ENCODE results near the gene SIRPB2.

The SIRPB2 gene

DNA sequence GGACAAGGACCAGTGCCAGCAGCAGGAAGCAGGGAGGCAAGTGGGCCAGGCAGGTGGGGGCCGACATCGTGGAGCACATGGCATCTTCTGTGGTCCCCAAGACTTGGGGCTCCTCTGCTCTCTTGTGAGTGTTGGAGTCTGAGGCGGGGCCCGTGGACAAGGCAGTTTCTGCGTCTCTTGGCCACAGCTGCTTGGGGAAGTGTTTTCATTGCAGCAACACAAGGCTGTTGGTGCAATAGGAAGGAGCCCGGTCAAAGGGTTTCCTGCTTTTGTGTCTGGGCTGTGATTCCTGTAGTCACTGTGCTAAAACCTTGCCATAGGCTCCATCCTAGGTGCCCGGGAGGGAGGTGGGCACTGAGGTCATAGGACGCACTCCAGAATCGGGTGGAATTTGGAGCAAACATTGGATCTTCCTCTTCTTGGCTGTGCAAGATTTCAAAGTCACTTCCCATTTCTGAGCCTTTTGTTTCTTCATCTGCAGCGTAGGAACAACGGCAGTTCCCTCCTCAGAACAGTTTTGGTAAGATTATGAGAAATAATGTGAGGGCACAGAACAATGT is at the start of gene SIRPB2:
SIRPB2 (minus strand) TSS at position 140 of the 560 bp plus-strand sequence; CDS start at position 79, 61 bp downstream.
- no peak for DNase-seq

DNA sequence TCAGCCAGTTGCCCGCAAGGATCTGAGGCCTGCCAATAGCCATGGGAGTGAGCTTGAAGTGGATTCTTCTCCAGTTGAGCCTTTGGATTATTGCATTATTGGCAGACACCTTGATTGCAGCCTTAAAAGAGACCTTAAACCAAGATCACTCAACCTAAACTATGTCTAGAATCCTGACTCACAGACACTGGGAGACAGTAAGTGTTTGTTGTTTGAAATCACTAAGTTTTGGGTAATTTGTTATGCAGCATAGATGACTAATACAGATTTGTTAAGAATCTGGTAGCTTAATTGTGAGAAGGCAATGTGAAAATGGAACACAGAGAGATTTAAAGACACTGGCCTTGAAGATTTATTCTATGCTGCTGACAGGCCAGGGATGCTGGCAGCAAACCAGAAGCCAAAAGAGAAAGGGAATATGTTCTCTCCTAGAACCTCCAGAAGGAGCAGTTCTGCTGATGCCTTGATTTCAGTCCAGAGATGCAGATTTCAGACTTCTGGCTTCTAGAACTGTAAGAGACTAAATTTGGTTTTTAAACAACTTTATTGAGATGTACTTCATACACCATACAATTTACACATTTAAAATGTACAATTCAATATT is 48.7 kb upstream of the SIRPB2 start:
- no peak for DNase-seq

DNA sequence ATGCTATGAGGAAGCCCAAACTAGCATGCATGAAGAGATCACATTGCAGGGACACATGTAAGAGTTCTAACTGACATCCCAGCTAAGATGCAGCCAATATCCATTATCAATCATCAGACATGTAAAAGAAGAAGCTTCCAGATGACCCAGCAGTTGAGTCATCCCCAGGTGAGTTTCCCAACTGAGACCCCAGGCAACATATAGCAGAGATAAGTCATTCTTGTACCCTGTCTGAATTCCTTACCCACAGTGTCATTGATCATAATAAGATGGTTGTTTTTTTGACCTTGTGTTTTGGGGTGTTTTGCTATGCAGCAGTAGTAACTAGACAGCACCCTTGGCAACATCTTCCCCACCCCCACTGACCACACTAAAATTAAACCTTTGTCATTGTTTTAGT is 47.4 kb upstream of the SIRPB2 start:
- no peak for DNase-seq

DNA sequence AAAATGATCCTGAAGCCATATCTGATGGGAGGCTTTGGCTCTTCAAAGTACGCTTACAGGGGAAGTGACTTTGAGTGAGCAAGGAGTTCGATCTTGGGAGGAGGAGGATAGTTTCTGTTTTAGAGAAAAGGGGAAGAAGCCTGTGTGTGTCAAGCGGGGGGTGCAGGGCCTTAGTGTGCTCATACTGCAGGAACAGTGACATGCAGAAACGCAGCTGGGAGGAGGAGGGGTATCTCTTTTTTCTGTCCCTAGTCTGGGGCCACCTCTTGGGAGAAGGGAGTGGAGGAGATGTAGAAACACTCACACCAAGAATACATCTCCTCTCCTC is 46.5 kb upstream of the SIRPB2 start:
- no peak for DNase-seq

DNA sequence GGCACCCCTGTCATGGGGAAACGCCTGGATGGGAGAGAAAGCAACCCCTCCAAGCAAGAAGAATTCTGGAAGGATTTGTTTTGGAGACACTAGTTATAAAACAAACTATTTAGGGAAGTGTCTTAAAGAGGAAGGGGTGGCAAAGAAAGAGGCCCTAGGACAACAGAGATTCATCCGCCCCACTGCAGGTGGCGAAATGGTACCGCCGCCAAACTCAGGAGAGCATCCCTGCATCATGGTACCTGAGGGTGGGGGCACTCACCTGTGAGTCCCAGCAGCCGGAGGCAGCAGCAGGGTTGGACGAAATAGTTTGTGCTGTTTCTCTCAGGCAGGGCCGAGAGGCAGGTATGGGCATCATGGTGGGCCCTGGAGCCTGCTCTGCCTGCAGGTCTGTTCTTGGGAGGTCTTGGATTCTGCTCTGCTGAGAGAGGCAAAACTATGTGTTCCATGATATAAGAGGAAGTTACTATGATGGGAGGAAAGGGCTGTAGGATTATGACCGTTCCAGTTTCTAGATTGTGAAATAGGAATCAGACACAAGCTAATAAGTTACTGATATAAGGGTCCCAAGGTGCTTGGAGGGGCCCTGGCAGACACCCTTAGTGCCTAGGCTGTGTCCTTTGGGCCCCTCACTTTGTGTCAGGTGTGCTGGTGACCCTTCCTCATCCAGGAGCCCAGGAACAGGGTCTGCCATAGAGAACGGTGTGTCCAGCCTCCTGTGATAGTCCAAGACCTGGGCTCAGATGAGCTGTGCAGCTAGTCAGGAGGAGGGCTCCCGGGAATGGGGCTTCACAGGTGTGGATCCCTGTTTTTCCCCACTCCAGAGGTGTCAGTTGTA is 45.9 kb upstream of the SIRPB2 start:
- DNase-seq, result no peak

DNA sequence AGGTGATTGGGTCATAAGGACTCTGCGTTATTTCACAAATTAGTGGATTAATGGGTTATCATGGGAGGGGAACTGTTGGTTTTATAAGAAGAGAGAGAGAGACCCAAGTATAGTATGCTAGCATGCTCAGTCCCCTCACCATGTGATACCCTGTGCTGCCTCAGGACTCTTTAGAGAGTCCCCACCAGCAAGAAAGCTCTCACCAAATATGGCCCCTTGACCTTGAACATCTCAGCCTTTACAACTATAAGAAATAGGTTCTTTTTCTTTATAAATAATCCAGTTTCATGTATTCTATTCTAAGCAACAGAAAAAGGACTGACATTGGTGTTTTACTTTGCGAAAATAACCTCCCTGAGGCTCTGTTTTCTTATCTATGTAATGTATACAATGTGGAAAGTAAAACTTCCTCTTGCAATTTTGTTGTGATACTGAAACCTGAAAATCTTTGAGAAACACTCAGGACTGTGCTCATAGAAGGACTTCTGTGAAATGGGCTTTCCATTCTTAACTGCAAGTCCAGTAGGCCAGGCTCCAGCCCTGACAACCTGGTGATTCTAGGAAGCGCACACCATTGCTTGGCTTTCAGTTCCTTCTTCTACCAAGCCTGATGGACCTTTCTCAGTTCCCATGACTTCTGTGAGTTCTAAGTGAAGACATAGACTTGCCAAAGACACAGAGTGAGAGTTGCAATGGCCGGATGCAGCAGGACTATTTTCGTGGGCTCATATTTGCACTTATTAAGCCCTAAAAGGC is 44.4 kb upstream of the SIRPB2 start:
- DNase-seq, result no peak

DNA sequence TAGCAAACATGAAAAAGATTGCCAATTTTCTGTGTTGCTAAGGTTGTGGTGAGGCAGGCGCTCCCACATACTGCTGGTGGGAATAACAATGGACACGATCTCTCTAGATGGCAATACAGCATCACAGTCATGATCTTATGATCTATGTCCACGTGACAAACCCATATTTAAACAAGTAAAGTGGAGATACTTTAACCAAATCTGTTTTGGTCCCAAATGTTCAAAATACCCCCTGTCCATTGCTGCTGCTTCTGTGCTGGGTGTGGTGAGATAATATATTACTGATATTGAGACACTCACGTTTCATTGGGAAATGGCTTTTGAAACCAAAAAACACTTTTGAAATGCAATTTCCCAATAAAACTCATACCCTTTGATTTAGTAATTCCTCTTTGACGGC is 43.3 kb upstream of the SIRPB2 start:
- no peak for DNase-seq

DNA sequence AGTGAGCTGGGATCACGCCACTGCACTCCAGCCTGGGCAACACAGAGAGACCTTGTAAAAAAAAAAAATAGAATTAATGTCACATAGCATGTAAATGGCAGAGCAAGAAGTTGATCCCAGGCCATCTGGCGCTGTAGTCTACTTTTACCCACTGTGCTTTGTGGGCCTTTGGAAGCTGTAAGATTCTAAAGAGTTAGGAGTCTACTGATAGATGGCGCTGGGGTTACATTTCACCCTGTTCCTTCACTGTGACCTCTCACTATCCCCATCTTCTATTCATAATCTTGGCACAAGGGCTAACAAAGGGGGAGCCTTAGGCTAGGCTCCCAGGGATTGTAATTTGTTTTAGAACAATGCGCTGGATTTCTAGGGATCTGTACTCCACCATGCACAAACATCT is 41.8 kb upstream of the SIRPB2 start:
- DNase-seq, result no peak

DNA sequence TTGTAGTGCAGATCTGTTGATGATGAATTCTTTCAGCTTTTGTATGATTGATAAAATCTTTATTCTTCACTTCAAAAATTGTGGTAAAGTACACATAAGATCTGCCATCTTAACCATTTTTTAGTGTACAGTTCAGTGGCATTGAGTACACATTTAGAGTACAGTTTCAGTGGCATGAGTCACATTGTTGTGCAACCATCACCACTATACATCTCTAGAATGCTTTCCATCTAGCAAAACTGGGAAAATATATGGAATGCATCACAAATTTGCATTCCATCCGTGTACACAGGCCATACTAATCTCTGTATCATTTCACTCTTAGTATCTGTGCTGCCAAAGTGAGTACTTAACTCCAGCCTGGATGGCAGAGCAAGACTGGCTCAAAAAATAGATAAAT is 37.6 kb upstream of the SIRPB2 start:
- no peak for DNase-seq

DNA sequence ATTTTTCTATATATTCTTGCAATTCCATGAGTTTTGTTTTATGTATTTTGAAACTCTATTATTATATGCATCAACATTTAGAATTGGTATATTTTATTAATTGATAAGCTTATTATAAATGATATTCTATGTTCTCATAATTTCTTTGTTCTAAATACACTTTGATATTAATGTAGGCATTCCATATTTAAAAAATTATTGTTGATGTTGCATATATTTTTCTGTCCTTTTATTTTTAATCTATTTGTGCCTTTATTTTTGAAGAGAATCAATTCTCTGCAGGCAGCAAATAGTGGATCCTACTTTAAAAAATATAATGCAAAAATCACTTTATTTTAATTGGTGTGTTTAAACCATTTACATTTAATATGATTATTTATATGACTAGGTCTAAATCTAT is 36.7 kb upstream of the SIRPB2 start:
- DNase-seq, result no peak

DNA sequence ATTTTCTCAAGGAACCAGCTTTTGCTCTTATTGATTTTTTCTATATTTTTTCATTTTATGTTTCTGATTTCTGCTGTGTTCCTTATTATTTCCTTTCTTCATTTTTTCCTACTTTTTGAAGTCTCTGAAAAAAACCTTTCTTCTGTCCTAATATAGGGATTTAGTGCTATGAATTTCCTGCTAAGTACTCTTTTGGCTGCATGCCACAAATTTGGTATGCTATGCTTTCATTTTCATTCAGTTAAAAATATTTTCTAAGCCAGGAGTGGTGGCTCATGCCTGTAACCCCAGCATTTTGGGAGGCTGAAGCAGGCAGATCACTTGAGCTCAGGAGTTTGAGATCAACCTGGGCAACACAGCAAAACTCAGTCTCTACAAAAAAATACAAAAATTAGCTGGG is 35.7 kb upstream of the SIRPB2 start:
- DNase-seq, result no peak

DNA sequence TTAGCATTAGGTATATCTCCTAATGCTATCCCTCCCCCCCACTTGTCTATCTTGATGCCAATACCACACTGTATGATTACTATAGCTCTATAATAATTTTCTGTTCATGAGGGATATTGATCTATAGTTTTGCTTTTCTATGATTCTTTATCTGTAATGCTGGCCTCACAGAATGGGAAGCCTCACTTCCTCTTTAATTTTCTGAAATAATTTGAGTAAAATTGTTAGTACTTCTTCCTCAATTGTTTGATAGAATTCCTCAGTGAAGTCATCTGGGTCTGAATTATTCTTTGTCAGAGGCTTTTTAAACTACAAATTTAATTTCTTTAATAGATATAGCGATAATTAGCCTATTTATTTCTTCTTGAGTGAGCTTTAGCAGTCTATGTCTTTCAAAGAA is 35.1 kb upstream of the SIRPB2 start:
- DNase-seq, result no peak

DNA sequence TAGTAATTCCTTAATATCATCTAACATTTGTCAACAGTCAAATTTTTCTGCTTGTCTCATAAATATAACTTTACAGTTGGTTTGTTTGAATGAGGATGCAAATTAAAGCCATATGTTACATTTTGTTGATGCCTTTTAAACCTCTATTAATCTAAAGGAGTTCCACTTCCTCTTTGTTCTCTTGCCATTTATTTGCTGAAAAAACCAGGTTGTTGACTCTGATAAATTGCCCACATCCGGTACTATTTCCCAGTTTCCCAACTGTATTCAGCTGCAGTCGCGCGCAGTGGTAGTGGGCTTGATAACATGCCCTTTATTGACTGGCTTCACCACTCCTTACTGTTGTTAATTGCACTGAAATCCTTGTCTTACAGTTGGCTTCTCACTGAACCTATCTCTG is 32.8 kb upstream of the SIRPB2 start:
- DNase-seq, result no peak

DNA sequence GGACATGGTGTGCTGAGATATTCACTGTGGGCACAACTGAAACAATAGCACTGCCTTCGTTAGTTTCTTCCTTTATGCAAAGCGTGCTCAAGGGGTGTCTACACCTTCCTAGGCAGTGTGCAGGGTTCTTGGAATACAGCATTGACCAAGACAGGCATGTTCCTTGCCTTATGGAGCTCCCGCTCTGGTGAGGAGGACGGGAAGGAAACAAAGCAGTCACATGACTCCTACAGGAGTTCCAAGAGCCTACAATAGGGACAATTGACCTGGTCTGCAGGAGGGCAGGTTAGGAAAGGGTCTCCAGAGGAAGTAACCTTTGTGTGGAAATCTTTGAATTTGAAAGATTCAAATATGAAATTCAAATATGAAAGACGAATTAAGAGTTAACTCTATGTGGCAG is 25.8 kb upstream of the SIRPB2 start:
- DNase-seq, result no peak

DNA sequence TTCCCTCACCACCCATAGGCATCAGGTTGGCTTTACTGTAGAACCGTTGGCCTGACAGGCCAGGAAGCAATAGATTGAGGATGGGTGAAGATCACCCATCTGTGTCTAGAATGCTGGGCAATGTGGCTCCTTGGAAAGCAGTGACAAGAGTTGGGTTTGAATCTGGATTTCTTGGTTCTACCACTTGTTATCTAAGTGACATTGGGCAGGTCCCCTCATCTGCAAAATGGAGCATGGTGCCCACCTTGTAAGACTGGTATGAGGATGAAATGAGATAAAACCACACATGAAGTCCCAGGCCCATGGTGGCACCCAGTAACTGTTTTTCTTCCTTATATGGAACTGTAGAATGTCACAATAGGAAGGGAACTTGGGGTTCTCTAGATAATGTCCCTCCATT is 22.6 kb upstream of the SIRPB2 start:
- DNase-seq, result no peak

DNA sequence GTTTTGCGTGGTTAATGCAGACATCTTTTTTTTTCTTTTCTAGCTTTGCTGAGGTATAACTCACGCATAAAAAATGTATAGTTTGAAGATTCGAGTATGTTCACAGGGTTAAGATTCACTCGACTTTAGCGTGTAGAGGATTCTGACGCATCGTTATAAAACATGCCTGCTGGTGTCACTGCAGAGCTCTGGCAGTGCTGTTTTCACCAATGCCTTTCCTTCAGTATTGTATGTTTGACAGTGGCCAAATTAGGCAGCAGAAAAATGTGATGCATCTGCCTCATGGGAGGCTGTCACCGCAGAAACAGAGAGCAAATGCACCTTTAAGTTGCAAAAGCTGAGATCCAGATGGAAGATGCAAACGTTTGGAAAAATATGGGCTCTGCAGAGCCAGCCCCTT is 18.0 kb upstream of the SIRPB2 start:
- peak; percentile 11 for DNase-seq

DNA sequence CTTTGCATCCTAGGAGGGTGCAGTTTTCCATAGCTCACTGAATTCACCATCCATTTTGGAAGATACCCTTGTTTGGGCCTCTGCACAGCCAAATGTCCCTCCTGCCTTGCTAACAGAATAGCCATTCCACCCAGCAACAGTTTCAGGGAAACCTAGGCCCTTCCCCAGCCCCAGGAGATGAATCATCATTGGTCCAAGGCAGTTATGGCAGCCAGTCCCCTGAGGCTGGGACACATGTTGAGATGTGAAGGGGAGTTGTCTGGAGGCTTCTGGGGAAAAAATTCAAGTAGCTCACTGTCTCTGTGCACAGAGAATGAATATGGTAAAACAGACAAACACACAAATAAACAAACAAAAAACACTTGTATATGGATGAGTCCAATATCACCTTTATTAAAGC is 17.4 kb upstream of the SIRPB2 start:
- DNase-seq, result no peak

DNA sequence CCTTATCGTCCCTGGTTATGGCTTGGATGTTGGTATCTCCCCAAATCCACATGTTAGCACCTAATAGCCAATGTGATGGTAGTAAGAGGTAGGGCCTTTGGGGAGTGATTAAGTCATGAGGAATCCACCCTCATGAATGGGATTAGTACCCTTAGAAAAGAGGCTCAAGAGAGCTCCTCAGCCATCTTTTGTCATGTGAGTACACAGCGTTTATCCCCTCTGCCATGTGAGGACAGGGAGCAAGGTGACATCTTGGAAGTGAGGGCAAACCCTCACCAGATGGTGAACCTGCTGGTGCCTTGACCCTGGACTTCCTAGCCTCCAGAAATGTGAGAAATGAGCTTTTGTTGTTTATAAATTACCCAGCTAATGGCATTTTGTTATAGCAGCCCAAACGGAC is 16.1 kb upstream of the SIRPB2 start:
- DNase-seq, result no peak

DNA sequence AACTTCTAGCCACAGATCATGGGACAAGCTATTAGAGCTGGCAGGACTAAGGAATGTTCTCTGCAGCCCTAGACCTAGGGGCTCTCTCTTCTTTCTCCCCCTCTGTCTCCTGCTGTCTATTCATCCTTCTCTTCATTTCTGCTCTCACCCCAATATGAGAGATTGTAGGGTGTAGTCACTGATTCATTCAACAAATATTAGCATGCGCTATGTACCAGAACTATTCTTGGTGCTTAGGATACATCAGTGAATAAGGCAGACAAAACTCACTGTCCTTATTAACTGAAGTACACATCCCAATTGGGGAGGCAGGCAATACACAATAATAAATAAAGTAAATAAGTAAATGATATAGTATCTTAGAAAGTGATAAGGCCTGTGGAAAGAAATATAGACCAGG is 14.7 kb upstream of the SIRPB2 start:
- DNase-seq, result no peak

DNA sequence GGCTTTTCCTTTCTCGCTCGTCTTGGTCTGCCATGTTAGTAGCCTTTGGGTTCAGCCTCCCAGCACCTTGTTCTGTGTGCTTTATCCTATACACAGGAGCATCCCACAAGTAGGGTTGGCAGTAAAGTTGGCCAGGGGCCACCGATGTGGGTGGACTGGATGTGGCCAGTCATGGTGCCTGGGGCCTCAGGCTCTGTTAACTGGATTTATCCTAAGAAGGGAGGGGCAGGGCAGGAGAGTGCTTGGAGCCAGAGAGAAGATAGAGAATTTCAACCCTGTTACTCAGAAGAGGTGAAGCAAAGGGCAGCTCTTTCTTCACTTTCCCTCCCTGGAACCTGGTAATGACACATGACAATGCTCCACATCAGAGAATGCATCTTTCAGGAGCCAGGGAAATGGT is 14.1 kb upstream of the SIRPB2 start:
- no peak for DNase-seq

DNA sequence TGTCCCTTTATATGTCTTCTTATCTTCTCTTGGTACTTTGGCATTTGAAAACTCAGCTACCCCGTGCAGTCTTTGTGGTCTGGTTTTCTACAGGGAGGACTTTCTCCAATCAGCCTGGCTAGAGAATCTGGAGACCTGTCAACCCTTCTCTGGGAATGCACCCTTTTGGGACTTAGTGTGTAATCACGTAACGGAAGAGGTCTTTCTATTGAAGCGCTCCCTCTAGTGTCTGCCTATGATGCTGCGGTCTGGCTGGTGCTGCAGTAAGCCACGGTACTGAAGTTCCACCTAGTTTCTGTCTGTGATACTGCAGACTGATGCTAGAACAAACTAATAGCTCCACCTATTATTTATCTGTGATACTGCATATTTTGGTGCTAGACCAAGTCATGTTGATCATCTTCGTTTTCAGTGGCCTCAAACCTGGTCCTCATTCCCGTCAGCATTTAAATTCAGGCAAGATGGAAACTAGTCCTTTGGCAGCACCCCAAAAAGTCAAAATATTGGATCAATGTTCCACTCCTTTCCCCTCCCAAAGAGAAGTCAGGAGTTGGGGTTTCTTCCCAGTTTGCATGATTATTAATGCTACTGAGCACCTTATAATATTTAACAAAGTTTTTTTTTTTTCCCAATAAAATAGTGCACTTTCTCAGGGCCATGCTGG is 12.5 kb upstream of the SIRPB2 start:
- peak; percentile 77 for DNase-seq

DNA sequence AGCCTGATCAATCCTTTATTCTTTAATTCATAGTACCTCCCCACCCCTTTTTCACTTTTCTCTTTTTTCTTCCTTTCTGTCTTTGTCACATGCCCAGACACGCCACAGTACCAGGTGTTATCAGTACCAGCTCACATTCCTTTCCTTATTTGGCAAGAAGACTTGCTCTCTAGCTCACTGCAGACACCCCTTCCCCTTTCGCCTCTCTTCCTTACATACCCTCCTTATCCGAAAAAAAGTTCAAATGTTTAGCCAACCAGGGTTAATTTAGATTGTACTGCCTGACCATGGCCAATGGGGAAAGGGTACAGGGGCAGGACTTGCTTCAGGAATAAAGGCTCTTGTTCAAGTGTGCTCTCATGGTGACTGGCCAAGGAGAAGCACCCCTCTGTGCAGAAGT is 9.3 kb upstream of the SIRPB2 start:
- no peak for DNase-seq
